ENCODE results near the gene PDE4D. TPM values are rescaled to one million over a fixed set of nuclear protein-coding genes. Genes with fewer than 3 reads are reported as not detected.

The PDE4D gene
- total and polyA plus RNA-seq, 10 of the 15 experiments (the other 5 are each of a cell fraction or from before 2014, with no cell fraction given) = 0.87 to 4.1 (median 2.2) TPM

GRCh38 chr5:59416026-59416425 lies 477.5 kb downstream of the PDE4D start:
- H3K36me3 ChIP-seq (ENCODE audit: control insufficient read depth in 2 of 2, insufficient read depth in 2 of 2, low read length in 1 of 2) = no peaks in the 10 kb centered on the region
- BruUV-seq (replicated peaks) = no TSS peak
- WGBS (ENCODE audit: insufficient coverage, insufficient replicate concordance, low lambda C conversion rate, missing lambda C conversion rate) = 20% methylated on average over 4 of the region's 4 CpGs
- ChIA-PET CTCF (no interaction called here), SMC1A (ENCODE audit: uncharacterized antibody, unreplicated experiment) (no interaction called here), POLR2A (no interaction called here), RAD21 (ENCODE audit: unreplicated experiment) (no interaction called here)
- H3K9me3 ChIP-seq (replicated peaks; ENCODE audit: control insufficient read depth, insufficient read depth, low read length) = no peaks in the 10 kb centered on the region
- H4K20me1 ChIP-seq (ENCODE audit: control insufficient read depth, insufficient read depth) = no peaks in the 10 kb centered on the region
- no peaks in the 10 kb centered on the region for H3K79me2 ChIP-seq (ENCODE audit: control insufficient read depth, insufficient read depth, low read length)
- no peak overlapping the region for H3K9ac ChIP-seq (ENCODE audit: control insufficient read depth, insufficient read depth, low read length)
- in situ Hi-C loops (cut with MboI) (no loop called here), intact Hi-C loops (cut with micrococcal nuclease; ENCODE audit: unreplicated experiment) (no loop called here)
- no peak overlapping the region for H2AFZ ChIP-seq (ENCODE audit: control insufficient read depth, low read depth, low read length)
- ATAC-seq = no peak
- DNase-seq (ENCODE audit: low read depth, low spot score) = no peak
- no peaks in the 10 kb centered on the region for H3K4me1 ChIP-seq (ENCODE audit: control insufficient read depth, insufficient read depth, low read length)
- H3K4me3 ChIP-seq = no peak overlapping the region
- no peak for FAIRE-seq
- H3K4me2 ChIP-seq (ENCODE audit: control insufficient read depth, insufficient read depth) = no peak overlapping the region
- no peaks in the 10 kb centered on the region for H3K27me3 ChIP-seq (replicated peaks in 1 of 2; ENCODE audit: control insufficient read depth in 2 of 2, insufficient read depth in 2 of 2, low read length in 1 of 2)
- TF ChIP-seq IKZF2 (IDR thresholded peaks at IDR 0.05) = no peak
- no peak for TF ChIP-seq CHD1 (IDR thresholded peaks at IDR 0.05; ENCODE audit: low read depth, low read length)
- TF ChIP-seq, protein P1, sequence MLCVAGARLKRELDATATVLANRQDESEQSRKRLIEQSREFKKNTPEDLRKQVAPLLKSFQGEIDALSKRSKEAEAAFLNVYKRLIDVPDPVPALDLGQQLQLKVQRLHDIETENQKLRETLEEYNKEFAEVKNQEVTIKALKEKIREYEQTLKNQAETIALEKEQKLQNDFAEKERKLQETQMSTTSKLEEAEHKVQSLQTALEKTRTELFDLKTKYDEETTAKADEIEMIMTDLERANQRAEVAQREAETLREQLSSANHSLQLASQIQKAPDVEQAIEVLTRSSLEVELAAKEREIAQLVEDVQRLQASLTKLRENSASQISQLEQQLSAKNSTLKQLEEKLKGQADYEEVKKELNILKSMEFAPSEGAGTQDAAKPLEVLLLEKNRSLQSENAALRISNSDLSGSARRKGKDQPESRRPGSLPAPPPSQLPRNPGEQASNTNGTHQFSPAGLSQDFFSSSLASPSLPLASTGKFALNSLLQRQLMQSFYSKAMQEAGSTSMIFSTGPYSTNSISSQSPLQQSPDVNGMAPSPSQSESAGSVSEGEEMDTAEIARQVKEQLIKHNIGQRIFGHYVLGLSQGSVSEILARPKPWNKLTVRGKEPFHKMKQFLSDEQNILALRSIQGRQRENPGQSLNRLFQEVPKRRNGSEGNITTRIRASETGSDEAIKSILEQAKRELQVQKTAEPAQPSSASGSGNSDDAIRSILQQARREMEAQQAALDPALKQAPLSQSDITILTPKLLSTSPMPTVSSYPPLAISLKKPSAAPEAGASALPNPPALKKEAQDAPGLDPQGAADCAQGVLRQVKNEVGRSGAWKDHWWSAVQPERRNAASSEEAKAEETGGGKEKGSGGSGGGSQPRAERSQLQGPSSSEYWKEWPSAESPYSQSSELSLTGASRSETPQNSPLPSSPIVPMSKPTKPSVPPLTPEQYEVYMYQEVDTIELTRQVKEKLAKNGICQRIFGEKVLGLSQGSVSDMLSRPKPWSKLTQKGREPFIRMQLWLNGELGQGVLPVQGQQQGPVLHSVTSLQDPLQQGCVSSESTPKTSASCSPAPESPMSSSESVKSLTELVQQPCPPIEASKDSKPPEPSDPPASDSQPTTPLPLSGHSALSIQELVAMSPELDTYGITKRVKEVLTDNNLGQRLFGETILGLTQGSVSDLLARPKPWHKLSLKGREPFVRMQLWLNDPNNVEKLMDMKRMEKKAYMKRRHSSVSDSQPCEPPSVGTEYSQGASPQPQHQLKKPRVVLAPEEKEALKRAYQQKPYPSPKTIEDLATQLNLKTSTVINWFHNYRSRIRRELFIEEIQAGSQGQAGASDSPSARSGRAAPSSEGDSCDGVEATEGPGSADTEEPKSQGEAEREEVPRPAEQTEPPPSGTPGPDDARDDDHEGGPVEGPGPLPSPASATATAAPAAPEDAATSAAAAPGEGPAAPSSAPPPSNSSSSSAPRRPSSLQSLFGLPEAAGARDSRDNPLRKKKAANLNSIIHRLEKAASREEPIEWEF (IDR thresholded peaks at IDR 0.05; ENCODE audit: insufficient replicate concordance, low read depth, low read length) = no peak
- TF ChIP-seq SIX5 (IDR thresholded peaks at IDR 0.05; ENCODE audit: low read depth, low read length, severe bottlenecking) = no peak
- no peak for TF ChIP-seq TARDBP (IDR thresholded peaks at IDR 0.05; ENCODE audit: borderline replicate concordance)
- no peak for TF ChIP-seq PML (IDR thresholded peaks at IDR 0.05; ENCODE audit: low read length)
- TF ChIP-seq, protein P2, sequence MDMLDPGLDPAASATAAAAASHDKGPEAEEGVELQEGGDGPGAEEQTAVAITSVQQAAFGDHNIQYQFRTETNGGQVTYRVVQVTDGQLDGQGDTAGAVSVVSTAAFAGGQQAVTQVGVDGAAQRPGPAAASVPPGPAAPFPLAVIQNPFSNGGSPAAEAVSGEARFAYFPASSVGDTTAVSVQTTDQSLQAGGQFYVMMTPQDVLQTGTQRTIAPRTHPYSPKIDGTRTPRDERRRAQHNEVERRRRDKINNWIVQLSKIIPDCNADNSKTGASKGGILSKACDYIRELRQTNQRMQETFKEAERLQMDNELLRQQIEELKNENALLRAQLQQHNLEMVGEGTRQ (IDR thresholded peaks at IDR 0.05; ENCODE audit: borderline replicate concordance, low read depth, low read length) = no peak
- no peak for TF ChIP-seq FOXM1 (IDR thresholded peaks at IDR 0.05; ENCODE audit: low read depth, low read length)
- TF ChIP-seq MEF2B (IDR thresholded peaks at IDR 0.05; ENCODE audit: partially characterized antibody, poor library complexity, severe bottlenecking) = no peak
- TF ChIP-seq STAT3 (IDR thresholded peaks at IDR 0.05; ENCODE audit: low read depth, low read length) = no peak
- TF ChIP-seq SP1 (IDR thresholded peaks at IDR 0.05; ENCODE audit: low read depth, low read length) = no peak
- no peak for TF ChIP-seq PAX8 (IDR thresholded peaks at IDR 0.05)
- TF ChIP-seq, protein P3, sequence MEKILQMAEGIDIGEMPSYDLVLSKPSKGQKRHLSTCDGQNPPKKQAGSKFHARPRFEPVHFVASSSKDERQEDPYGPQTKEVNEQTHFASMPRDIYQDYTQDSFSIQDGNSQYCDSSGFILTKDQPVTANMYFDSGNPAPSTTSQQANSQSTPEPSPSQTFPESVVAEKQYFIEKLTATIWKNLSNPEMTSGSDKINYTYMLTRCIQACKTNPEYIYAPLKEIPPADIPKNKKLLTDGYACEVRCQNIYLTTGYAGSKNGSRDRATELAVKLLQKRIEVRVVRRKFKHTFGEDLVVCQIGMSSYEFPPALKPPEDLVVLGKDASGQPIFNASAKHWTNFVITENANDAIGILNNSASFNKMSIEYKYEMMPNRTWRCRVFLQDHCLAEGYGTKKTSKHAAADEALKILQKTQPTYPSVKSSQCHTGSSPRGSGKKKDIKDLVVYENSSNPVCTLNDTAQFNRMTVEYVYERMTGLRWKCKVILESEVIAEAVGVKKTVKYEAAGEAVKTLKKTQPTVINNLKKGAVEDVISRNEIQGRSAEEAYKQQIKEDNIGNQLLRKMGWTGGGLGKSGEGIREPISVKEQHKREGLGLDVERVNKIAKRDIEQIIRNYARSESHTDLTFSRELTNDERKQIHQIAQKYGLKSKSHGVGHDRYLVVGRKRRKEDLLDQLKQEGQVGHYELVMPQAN (conservative IDR thresholded peaks at IDR 0.05) = no peak
- TF ChIP-seq ZNF217 (IDR thresholded peaks at IDR 0.05) = no peak
- TF ChIP-seq ATF7 (IDR thresholded peaks at IDR 0.05; ENCODE audit: low read depth) = no peak
- no peak overlapping the region for H3K27ac ChIP-seq (ENCODE audit: control insufficient read depth, insufficient read depth)

Data from GM12878 (cell line).